ENCODE measurements around the gene CPM. TPM values are rescaled to one million over a fixed set of nuclear protein-coding genes. Genes with fewer than 3 reads are reported as not detected.

CPM gene
- total and polyA plus RNA-seq, 2 donors (not counting 3 experiments of a cell fraction or from before 2014, with no cell fraction given): not detected

GRCh38 chr12:68813242-68813593 lies 119.8 kb downstream of the CPM start:
- peak overlapping the region in 1 of 3 experiments; percentile 84 for H3K4me3 ChIP-seq (replicated peaks in 1 of 3; ENCODE audit: insufficient read depth in 1 of 3, low read depth in 1 of 3, low read length in 3 of 3)
- peaks cover 30% of the 10 kb centered on the region for H4K20me1 ChIP-seq (replicated peaks; ENCODE audit: control insufficient read depth, extremely low read depth, insufficient read depth, low read length)
- no peaks in the 10 kb centered on the region for H3K9me3 ChIP-seq (replicated peaks; ENCODE audit: control insufficient read depth, insufficient read depth, low read length)
- POLR2A ChIA-PET: interaction anchor here (1.0 to 1.5 kb wide), 3 partner anchors 9 to 67 kb away, joined by 4 to 5 read pairs (median 4); no protein-coding TSS in a partner anchor
- intact Hi-C loops (cut with micrococcal nuclease) (no loop called here), dilution Hi-C loops (cut with MboI; ENCODE audit: extremely low pct_ligation_motif_present, low sequenced_read_pairs) (no loop called here)
- H3K9ac ChIP-seq (replicated peaks; ENCODE audit: extremely low read depth, insufficient read depth, low read length): no peak overlapping the region
- H3K36me3 ChIP-seq (ENCODE audit: control insufficient read depth in 2 of 2, extremely low read depth in 1 of 2, insufficient read depth in 2 of 2, low read length in 2 of 2): peaks cover 5 to 36% of the 10 kb centered on the region in 2 experiments
- DNase-seq (ENCODE audit: low read depth, low spot score): no peak
- TF ChIP-seq JUN (IDR thresholded peaks at IDR 0.05; ENCODE audit: borderline replicate concordance, insufficient read depth, insufficient read length, low read depth) (no peak), POLR2A (IDR thresholded peaks at IDR 0.05; ENCODE audit: low read depth, low read length) (no peak), CTCF (IDR thresholded peaks at IDR 0.05; ENCODE audit: extremely low read depth in 1 of 2, insufficient read depth in 1 of 2, low read depth in 1 of 2, low read length in 2 of 2) (no peak), EZH2 (IDR thresholded peaks at IDR 0.05; ENCODE audit: borderline replicate concordance, low read depth, low read length, severe bottlenecking) (no peak), GATA2 (IDR thresholded peaks at IDR 0.05; ENCODE audit: insufficient read depth, insufficient read length, low read depth, low read length) (no peak), POLR2AphosphoS5 (IDR thresholded peaks at IDR 0.05; ENCODE audit: insufficient read depth, low read depth, low read length) (no peak), FOS (IDR thresholded peaks at IDR 0.05; ENCODE audit: borderline replicate concordance, insufficient read depth, low read length) (no peak)
- H3K4me2 ChIP-seq (ENCODE audit: insufficient read depth, low read length): peak overlapping the region; percentile 86
- H3K9me1 ChIP-seq (replicated peaks; ENCODE audit: control insufficient read depth, extremely low read depth, insufficient read depth, low read length): no peaks in the 10 kb centered on the region
- H3K4me1 ChIP-seq (ENCODE audit: control insufficient read depth, extremely low read depth, insufficient read depth, low read length): peaks cover 5% of the 10 kb centered on the region
- no peaks in the 10 kb centered on the region for H3K27me3 ChIP-seq (ENCODE audit: control insufficient read depth in 2 of 2, insufficient read depth in 2 of 2, low read length in 2 of 2)
- no peak overlapping the region for H2AFZ ChIP-seq (ENCODE audit: low read depth, low read length)
- H3K27ac ChIP-seq (ENCODE audit: insufficient read depth, low read depth, low read length): no peak overlapping the region
- CTCF ChIA-PET: interaction anchor here (2.6 kb wide), 1 partner anchor 17 kb away, joined by 11 read pairs; no protein-coding TSS in a partner anchor
- BruUV-seq (replicated peaks): no TSS peak
- peaks cover 90% of the 10 kb centered on the region for H3K79me2 ChIP-seq (ENCODE audit: control insufficient read depth, insufficient read depth, low read length)
- FAIRE-seq: no peak
